ENCODE measurements around the gene IL9R.

GRCh38 chrX:156008915-156009314 lies 11.4 kb downstream of the IL9R start:
- no peak for TF ChIP-seq CTCF (IDR thresholded peaks at IDR 0.05; ENCODE audit: insufficient read depth, low read length, poor library complexity, severe bottlenecking)
- TF ChIP-seq EZH2phosphoT487 (conservative IDR thresholded peaks at IDR 0.05; ENCODE audit: low read length) = no peak
